Stimulated activated CD4-positive, alpha-beta T cell treated with anti-CD3 and anti-CD28 coated beads, TNF-alpha, amount 100 ng/mL, for 4 hours (primary cell): ENCODE data around the gene TMEM151B.

Experiments used
- DNase-seq, 3 experiments: peaks; one replicate each; pipeline ENCODE4 v3.0.0-alpha.2; 2020; ENCODE audit warnings: low read depth in 3 of 3

TMEM151B gene

GRCh38 chr6:44232676-44233566, 37.3 kb upstream of the TMEM151B start:
- no peak for DNase-seq

GRCh38 chr6:44233567-44234100, 36.6 kb upstream of the TMEM151B start:
- no peak for DNase-seq

- DNase-seq: no peak
Measured at GRCh38 chr6:44234101-44235025, 35.9 kb upstream of the TMEM151B start.

DNA sequence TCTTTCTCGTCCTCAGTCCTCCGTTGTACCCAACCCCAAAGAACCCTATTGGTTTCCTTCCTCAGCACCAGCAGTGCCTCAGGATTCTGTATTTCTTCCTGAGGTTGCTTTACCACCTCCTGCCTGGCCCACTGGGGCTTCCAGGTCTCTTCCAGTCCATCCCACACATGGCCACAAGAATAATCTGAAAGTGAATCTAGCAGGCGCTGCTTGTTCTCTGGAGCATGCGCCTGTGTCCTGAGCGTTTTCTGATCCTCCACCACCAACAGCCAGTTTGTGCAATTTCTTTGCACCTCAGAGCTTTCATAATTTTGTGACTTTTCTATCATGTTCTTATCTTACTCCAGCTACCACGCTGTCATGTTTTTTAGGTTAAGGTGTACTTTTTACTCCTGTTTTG, 35.0 kb upstream of the TMEM151B start:
- no peak for DNase-seq

- DNase-seq: no peak
Measured at GRCh38 chr6:44235891-44236516, 34.2 kb upstream of the TMEM151B start.

- DNase-seq: peak in 2 of 3 experiments; percentile 42 to 46
Measured at GRCh38 chr6:44237021-44237812, 33.0 kb upstream of the TMEM151B start.

- DNase-seq: peak; percentile 63 to 65 (median 64)
Measured at GRCh38 chr6:44237813-44238433, 32.3 kb upstream of the TMEM151B start.

- DNase-seq: no peak
Measured at GRCh38 chr6:44238687-44239350, 31.4 kb upstream of the TMEM151B start.

GRCh38 chr6:44243345-44243744, 26.9 kb upstream of the TMEM151B start:
- DNase-seq: no peak

- DNase-seq: no peak
Measured at GRCh38 chr6:44245391-44245911, 24.8 kb upstream of the TMEM151B start.

DNA sequence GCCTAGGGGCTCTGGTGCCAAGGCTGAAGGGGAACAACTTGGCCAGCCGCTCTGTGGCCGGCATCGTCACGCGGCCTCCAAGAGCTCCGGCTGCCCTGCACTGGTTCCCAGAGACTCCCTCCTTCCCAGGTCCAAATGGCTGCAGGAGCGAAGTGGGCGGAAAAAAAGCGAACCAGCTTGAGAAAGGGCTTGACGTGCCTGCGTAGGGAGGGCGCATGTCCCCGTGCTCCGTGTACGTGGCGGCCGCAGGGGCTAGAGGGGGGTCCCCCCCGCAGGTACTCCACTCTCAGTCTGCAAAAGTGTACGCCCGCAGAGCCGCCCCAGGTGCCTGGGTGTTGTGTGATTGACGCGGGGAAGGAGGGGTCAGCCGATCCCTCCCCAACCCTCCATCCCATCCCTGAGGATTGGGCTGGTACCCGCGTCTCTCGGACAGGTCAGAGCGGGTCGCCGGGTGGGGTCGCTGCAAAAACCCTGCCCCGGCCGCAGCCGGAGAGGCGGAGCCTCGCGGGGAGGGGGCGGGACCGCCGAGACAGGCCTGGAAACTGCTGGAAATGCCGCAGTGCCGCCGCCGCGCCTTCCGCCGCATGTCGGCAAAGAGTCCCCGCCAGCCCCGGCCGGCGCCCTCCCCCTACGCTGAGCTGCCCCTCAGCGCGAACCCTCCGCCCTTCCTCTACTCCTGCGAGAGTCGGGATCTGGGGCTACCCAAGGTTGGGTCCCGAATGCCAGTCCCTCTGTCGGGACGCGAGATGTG, 24.2 kb upstream of the TMEM151B start:
- DNase-seq: peak; percentile 72 to 86 (median 77)

DNA sequence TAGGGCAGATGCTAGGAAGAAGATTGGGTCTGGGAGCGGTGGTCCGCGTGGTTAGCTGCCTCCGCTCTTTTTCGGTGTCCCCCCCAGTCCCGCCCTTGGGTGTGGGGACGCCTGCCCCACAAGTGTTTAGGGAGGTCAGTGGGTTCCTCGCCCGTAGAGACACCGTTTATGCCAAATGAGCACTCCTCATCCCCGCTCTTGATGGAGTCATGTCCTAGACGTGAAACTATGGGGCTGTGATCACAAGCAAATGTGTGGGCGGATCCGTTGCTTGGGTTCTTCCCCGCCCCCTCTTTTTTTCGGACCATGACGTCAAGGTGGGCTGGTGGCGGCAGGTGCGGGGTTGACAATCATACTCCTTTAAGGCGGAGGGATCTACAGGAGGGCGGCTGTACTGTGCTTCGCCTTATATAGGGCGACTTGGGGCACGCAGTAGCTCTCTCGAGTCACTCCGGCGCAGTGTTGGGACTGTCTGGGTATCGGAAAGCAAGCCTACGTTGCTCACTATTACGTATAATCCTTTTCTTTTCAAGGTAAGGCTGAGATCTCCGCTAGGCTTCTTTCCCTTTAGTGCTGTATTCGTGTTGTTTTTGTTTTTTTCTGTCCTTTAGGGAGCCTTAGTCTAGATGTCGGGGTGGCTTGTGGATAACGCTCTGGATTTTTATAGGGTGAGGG, 23.4 kb upstream of the TMEM151B start, which contains the start of gene HSP90AB1:
TSS of gene HSP90AB1 (plus strand) at position 439 of the 675 bp plus-strand sequence. CDS start 1,529 bp downstream, outside the sequence.
- DNase-seq: peak; percentile 78 to 97 (median 96)

- DNase-seq: peak; percentile 79 to 87 (median 86)
Measured at GRCh38 chr6:44247338-44248302, 22.6 kb upstream of the TMEM151B start.

DNA sequence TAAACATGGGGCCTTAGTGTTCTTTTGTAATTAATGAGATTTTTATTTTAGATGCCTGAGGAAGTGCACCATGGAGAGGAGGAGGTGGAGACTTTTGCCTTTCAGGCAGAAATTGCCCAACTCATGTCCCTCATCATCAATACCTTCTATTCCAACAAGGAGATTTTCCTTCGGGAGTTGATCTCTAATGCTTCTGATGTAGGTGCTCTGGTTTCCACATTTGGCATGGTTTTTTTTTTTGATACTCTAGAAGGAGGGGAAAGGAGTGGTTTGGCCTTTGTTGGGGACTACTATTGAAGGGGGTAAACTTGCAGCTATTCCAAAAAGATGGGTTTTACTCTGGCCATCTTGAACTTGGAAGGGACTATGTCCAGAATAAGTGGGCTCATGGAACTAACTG, 21.7 kb upstream of the TMEM151B start:
- DNase-seq: no peak

DNA sequence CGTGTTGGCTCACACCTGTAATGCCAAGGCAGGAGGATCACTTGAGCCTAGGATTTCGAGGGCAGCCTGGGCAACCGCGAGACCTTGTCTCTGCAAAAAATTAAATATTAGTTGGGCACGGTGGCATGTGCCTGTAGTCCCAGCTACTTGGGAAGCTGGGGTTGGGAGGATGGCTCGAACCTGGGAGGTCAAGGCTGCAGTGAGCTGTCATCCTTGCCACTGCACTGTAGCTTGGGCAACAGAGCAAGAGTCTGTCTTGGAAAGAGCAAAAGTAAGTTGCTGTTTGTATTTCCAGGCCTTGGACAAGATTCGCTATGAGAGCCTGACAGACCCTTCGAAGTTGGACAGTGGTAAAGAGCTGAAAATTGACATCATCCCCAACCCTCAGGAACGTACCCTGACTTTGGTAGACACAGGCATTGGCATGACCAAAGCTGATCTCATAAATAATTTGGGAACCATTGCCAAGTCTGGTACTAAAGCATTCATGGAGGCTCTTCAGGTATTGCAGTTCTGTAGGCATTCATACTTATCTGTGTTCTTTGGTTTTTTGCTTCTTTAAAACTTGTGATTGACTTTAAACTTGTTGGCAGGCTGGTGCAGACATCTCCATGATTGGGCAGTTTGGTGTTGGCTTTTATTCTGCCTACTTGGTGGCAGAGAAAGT, 21.0 kb upstream of the TMEM151B start:
- DNase-seq: no peak

DNA sequence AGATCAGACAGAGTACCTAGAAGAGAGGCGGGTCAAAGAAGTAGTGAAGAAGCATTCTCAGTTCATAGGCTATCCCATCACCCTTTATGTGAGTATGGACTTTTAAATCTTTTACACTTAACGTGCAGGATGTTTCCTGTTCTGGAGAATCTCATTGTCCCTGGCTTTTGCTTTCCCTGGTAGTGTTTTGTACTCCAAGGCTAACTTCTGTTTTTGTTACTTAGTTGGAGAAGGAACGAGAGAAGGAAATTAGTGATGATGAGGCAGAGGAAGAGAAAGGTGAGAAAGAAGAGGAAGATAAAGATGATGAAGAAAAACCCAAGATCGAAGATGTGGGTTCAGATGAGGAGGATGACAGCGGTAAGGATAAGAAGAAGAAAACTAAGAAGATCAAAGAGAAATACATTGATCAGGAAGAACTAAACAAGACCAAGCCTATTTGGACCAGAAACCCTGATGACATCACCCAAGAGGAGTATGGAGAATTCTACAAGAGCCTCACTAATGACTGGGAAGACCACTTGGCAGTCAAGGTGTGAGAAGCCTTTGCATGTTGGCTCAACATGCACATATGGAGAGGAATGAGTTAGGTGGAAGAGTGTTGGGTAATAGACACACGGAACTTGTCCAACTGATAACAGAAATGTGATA, 20.1 kb upstream of the TMEM151B start:
- no peak for DNase-seq
